ENCODE data around the gene ALDH6A1.
A peak's percentile ranks its signal among the peaks of the same experiment; 100 is the strongest.

Gene ALDH6A1

GRCh38 chr14:74085047-74085637 is 889 bp upstream of the ALDH6A1 start:
- 1 to 2% methylated on average over 16 to 24 of the region's 26 CpGs for whole genome bisulfite sequencing, 2 experiments (ENCODE audit: insufficient coverage in 2 of 2)
- Histone ChIP-seq H3K9me3 (ENCODE audit: control insufficient read depth, low read length) (no peaks in the 10 kb centered on the region), H3K27ac (ENCODE audit: low read depth, low read length, severe bottlenecking) (peak overlapping the region; percentile 88), H3K4me1 (ENCODE audit: control insufficient read depth, insufficient read depth, low read length, poor library complexity, severe bottlenecking) (peaks cover 4% of the 10 kb centered on the region), H3K4me3 (ENCODE audit: extremely low read depth, insufficient read depth, low read length, poor library complexity, severe bottlenecking) (peak overlapping the region; percentile 81), H3K36me3 (ENCODE audit: control insufficient read depth, insufficient read depth, low read length) (no peaks in the 10 kb centered on the region)

DNA sequence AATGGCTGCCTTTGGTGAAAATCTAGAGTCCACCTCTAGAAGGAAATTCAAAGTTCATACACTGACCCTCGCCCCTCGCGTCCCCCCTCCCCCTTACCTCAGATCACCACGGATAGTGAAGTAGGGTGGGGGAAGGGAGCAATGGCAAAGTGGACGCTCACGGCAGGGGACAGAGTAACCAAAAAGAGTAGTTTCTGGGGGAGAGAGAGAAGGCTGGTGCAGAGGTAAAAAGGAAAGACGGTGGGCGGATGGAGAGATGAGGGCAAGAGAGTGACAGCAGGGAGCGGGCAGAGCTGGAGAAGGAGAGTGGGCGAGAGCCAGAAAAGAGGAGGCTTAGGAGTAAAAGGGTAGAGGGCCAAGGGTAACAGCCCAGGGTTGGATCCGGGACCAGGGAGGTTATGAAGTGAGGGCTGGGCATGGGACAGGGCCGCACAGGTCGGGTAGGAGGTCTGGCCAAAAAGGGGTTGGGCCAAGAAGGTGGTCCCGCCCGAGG is 423 bp downstream of the ALDH6A1 start:
- peak overlapping the region; percentile 81 for H3K4me3 ChIP-seq (ENCODE audit: extremely low read depth, insufficient read depth, low read length, poor library complexity, severe bottlenecking)
- peak overlapping the region; percentile 81 for H3K27ac ChIP-seq (ENCODE audit: low read depth, low read length, severe bottlenecking)
- H3K9me3 ChIP-seq (ENCODE audit: control insufficient read depth, low read length): no peaks in the 10 kb centered on the region
- no peaks in the 10 kb centered on the region for H3K36me3 ChIP-seq (ENCODE audit: control insufficient read depth, insufficient read depth, low read length)
- H3K4me1 ChIP-seq (ENCODE audit: control insufficient read depth, insufficient read depth, low read length, poor library complexity, severe bottlenecking): peaks cover 4% of the 10 kb centered on the region
- 0 to 2% methylated on average over 10 to 11 of the region's 15 CpGs for WGBS, 2 experiments (ENCODE audit: insufficient coverage in 2 of 2)

DNA sequence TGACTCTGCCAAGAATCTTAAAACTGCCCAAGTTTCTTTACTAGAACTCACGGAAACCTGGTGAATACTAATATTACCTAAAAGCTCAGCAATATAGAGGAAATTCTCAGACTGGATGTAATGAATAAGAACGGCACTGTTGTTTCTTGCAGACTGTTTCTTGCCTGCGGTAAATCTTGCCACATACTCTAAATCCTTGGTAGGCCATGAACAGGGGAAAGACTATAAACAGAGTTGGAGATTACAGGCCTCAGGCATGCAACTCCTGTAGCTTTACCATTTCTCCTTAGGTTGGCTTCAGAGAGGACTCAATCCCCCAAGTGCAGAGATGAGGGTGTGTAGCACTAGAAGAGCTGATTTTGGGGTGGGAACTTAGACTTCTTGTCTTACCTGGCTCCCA is 1.1 kb downstream of the ALDH6A1 start:
- WGBS, 2 experiments (ENCODE audit: insufficient coverage in 2 of 2): 83 to 100% methylated on average over 1 to 2 of the region's 3 CpGs
- no peaks in the 10 kb centered on the region for H3K36me3 ChIP-seq (ENCODE audit: control insufficient read depth, insufficient read depth, low read length)
- H3K27ac ChIP-seq (ENCODE audit: low read depth, low read length, severe bottlenecking): no peak overlapping the region
- peaks cover 4% of the 10 kb centered on the region for H3K4me1 ChIP-seq (ENCODE audit: control insufficient read depth, insufficient read depth, low read length, poor library complexity, severe bottlenecking)
- H3K4me3 ChIP-seq (ENCODE audit: extremely low read depth, insufficient read depth, low read length, poor library complexity, severe bottlenecking): peak overlapping the region; percentile 81
- no peaks in the 10 kb centered on the region for H3K9me3 ChIP-seq (ENCODE audit: control insufficient read depth, low read length)

- 94 to 100% methylated on average over 2 to 3 of the region's 3 CpGs for WGBS, 2 experiments (ENCODE audit: insufficient coverage in 2 of 2)
- no peaks in the 10 kb centered on the region for H3K9me3 ChIP-seq (ENCODE audit: control insufficient read depth, low read length)
- no peak overlapping the region for H3K27ac ChIP-seq (ENCODE audit: low read depth, low read length, severe bottlenecking)
- peaks cover 4% of the 10 kb centered on the region for H3K4me1 ChIP-seq (ENCODE audit: control insufficient read depth, insufficient read depth, low read length, poor library complexity, severe bottlenecking)
- no peak overlapping the region for H3K4me3 ChIP-seq (ENCODE audit: extremely low read depth, insufficient read depth, low read length, poor library complexity, severe bottlenecking)
- no peaks in the 10 kb centered on the region for H3K36me3 ChIP-seq (ENCODE audit: control insufficient read depth, insufficient read depth, low read length)
Observed at GRCh38 chr14:74081491-74081890, 2.8 kb downstream of the ALDH6A1 start.

GRCh38 chr14:74080820-74081460 is 3.3 kb downstream of the ALDH6A1 start:
- H3K4me3 ChIP-seq (ENCODE audit: extremely low read depth, insufficient read depth, low read length, poor library complexity, severe bottlenecking): no peak overlapping the region
- H3K36me3 ChIP-seq (ENCODE audit: control insufficient read depth, insufficient read depth, low read length): no peaks in the 10 kb centered on the region
- 91 to 93% methylated on average over 2 to 3 of the region's 4 CpGs for WGBS, 2 experiments (ENCODE audit: insufficient coverage in 2 of 2)

GRCh38 chr14:74077401-74077800 is 6.9 kb downstream of the ALDH6A1 start:
- H3K9me3 ChIP-seq (ENCODE audit: control insufficient read depth, low read length): no peaks in the 10 kb centered on the region
- H3K36me3 ChIP-seq (ENCODE audit: control insufficient read depth, insufficient read depth, low read length): peaks cover under 1% of the 10 kb centered on the region
- no peaks in the 10 kb centered on the region for H3K4me1 ChIP-seq (ENCODE audit: control insufficient read depth, insufficient read depth, low read length, poor library complexity, severe bottlenecking)
- 100% methylated on average over 1 of the region's 1 CpG for WGBS, 2 experiments (ENCODE audit: insufficient coverage in 2 of 2)
- no peak overlapping the region for H3K27ac ChIP-seq (ENCODE audit: low read depth, low read length, severe bottlenecking)
- no peak overlapping the region for H3K4me3 ChIP-seq (ENCODE audit: extremely low read depth, insufficient read depth, low read length, poor library complexity, severe bottlenecking)

More at GRCh38 chr14:74080820-74081460, 3.3 kb downstream of the ALDH6A1 start:
- Histone ChIP-seq H3K4me1 (ENCODE audit: control insufficient read depth, insufficient read depth, low read length, poor library complexity, severe bottlenecking) (peaks cover 4% of the 10 kb centered on the region), H3K9me3 (ENCODE audit: control insufficient read depth, low read length) (no peaks in the 10 kb centered on the region), H3K27ac (ENCODE audit: low read depth, low read length, severe bottlenecking) (no peak overlapping the region)

GRCh38 chr14:74065746-74066575 is 18.3 kb downstream of the ALDH6A1 start:
- no peak overlapping the region for H3K27ac ChIP-seq (ENCODE audit: low read depth, low read length, severe bottlenecking)
- H3K4me1 ChIP-seq (ENCODE audit: control insufficient read depth, insufficient read depth, low read length, poor library complexity, severe bottlenecking): no peaks in the 10 kb centered on the region
- no CpG with 5 or more reads among the region's 3 CpGs for WGBS, 2 experiments (ENCODE audit: insufficient coverage in 2 of 2)
- H3K9me3 ChIP-seq (ENCODE audit: control insufficient read depth, low read length): no peaks in the 10 kb centered on the region
- H3K4me3 ChIP-seq (ENCODE audit: extremely low read depth, insufficient read depth, low read length, poor library complexity, severe bottlenecking): no peak overlapping the region
- H3K36me3 ChIP-seq (ENCODE audit: control insufficient read depth, insufficient read depth, low read length): peaks cover 17% of the 10 kb centered on the region

- H3K36me3 ChIP-seq (ENCODE audit: control insufficient read depth, insufficient read depth, low read length): peaks cover 22% of the 10 kb centered on the region
- H3K27ac ChIP-seq (ENCODE audit: low read depth, low read length, severe bottlenecking): no peak overlapping the region
- no peaks in the 10 kb centered on the region for H3K4me1 ChIP-seq (ENCODE audit: control insufficient read depth, insufficient read depth, low read length, poor library complexity, severe bottlenecking)
- H3K4me3 ChIP-seq (ENCODE audit: extremely low read depth, insufficient read depth, low read length, poor library complexity, severe bottlenecking): no peak overlapping the region
- H3K9me3 ChIP-seq (ENCODE audit: control insufficient read depth, low read length): no peaks in the 10 kb centered on the region
- 64 to 100% methylated on average over 1 of the region's 3 CpGs for WGBS, 2 experiments (ENCODE audit: insufficient coverage in 2 of 2)
Observed at GRCh38 chr14:74064883-74065282, 19.4 kb downstream of the ALDH6A1 start.

DNA sequence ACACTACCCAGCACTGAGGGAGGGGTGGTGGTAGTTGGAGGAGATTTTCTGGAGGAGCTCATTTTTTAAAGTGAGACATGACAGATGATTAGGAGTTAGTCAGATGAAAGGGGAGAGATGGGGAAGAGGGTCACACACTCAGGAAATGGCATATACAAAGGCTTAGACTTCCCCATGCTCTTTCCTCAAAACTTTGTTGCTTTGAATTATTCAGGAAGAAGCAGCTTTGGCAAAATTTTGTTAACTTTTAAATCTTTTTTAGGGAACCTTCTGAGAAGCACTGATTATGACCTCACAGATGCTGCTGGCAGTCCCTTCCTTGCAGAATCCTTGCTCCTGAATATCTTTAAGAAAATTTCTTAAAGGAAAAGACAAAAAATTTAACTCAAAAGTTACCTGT is 19.8 kb downstream of the ALDH6A1 start:
- peaks cover 22% of the 10 kb centered on the region for H3K36me3 ChIP-seq (ENCODE audit: control insufficient read depth, insufficient read depth, low read length)
- H3K27ac ChIP-seq (ENCODE audit: low read depth, low read length, severe bottlenecking): no peak overlapping the region
- H3K9me3 ChIP-seq (ENCODE audit: control insufficient read depth, low read length): no peaks in the 10 kb centered on the region
- no peaks in the 10 kb centered on the region for H3K4me1 ChIP-seq (ENCODE audit: control insufficient read depth, insufficient read depth, low read length, poor library complexity, severe bottlenecking)
- H3K4me3 ChIP-seq (ENCODE audit: extremely low read depth, insufficient read depth, low read length, poor library complexity, severe bottlenecking): no peak overlapping the region

- Histone ChIP-seq H3K4me3 (ENCODE audit: extremely low read depth, insufficient read depth, low read length, poor library complexity, severe bottlenecking) (no peak overlapping the region), H3K27ac (ENCODE audit: low read depth, low read length, severe bottlenecking) (no peak overlapping the region), H3K4me1 (ENCODE audit: control insufficient read depth, insufficient read depth, low read length, poor library complexity, severe bottlenecking) (no peaks in the 10 kb centered on the region), H3K36me3 (ENCODE audit: control insufficient read depth, insufficient read depth, low read length) (peaks cover 25% of the 10 kb centered on the region), H3K9me3 (ENCODE audit: control insufficient read depth, low read length) (no peaks in the 10 kb centered on the region)
- no CpG with 5 or more reads among the region's 2 CpGs for WGBS, 2 experiments (ENCODE audit: insufficient coverage in 2 of 2)
Observed at GRCh38 chr14:74062809-74063150, 21.5 kb downstream of the ALDH6A1 start.
